ENCODE measurements around the gene MSMO1. TPM values are rescaled to one million over a fixed set of nuclear protein-coding genes. Genes with fewer than 3 reads are reported as not detected.

Gene MSMO1
- total RNA-seq, 1 donor from 2014 or later = 62.0 TPM

DNA sequence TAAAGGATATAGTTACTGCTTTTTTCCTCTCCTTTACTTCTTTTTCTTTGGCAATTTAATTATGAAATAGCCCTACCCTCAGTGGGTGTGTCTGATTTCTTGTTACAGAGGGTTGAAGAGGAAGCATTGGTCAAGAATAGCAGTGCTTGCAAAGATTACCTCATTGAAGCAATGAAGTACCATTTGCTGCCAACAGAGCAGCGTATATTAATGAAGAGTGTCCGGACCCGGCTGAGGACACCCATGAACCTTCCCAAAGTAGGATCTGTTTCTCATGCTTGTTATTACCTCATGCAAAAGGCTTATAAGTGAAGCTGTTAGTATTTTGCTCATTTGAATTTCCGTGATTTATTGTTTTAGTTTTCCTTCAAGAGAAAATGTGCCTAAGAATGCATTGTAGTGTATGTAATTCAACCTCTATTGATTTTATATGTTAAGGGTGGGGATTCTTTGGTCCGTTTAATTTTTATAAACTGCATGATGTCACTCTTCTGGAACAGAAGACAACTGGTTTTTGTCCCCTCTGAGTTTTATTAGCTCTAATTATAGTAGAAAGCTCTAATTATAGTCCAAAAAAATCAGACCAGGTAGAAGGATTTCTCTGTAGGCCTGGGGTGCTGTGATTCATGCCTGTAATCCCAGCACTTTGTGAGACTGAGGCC, 27.9 kb upstream of the MSMO1 start:
- no peaks in the 10 kb centered on the region for H3K9me3 Mint-ChIP-seq
- no peak overlapping the region for H3K27ac Mint-ChIP-seq

DNA sequence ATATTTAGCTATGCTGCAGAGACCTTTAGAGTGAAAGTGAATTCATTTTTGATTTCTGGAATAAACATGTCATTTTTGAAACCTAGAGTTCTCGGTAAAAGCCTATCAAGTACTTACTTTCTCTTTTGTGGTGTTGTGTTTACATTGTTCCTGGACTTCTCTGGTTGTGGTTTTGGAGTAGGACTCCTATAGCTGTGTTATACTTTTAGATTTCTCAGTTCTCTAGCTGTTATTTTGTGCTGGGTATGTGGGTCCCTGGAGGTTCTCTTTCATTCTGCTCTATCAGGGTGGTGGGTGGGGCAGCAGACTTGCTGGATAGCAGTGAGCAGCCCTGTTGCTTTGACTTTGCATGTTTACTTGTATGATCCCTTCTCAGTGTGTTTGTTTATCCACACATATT, 25.6 kb upstream of the MSMO1 start:
- no peaks in the 10 kb centered on the region for H3K27me3 Mint-ChIP-seq
- H3K27ac Mint-ChIP-seq = no peak overlapping the region
- no peaks in the 10 kb centered on the region for H3K9me3 Mint-ChIP-seq
- H3K36me3 Mint-ChIP-seq = peaks cover 15% of the 10 kb centered on the region
- TF ChIP-seq, protein P1, sequence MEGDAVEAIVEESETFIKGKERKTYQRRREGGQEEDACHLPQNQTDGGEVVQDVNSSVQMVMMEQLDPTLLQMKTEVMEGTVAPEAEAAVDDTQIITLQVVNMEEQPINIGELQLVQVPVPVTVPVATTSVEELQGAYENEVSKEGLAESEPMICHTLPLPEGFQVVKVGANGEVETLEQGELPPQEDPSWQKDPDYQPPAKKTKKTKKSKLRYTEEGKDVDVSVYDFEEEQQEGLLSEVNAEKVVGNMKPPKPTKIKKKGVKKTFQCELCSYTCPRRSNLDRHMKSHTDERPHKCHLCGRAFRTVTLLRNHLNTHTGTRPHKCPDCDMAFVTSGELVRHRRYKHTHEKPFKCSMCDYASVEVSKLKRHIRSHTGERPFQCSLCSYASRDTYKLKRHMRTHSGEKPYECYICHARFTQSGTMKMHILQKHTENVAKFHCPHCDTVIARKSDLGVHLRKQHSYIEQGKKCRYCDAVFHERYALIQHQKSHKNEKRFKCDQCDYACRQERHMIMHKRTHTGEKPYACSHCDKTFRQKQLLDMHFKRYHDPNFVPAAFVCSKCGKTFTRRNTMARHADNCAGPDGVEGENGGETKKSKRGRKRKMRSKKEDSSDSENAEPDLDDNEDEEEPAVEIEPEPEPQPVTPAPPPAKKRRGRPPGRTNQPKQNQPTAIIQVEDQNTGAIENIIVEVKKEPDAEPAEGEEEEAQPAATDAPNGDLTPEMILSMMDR (conservative IDR thresholded peaks at IDR 0.05) = no peak
- H3K4me1 Mint-ChIP-seq (ENCODE audit: unreplicated experiment) = peaks cover 6% of the 10 kb centered on the region
- no peak for DNase-seq (ENCODE audit: extremely low spot score, unreplicated experiment)
- H3K4me3 Mint-ChIP-seq = no peak overlapping the region

More for the DNA sequence above, 27.9 kb upstream of the MSMO1 start:
- Mint-ChIP-seq H3K36me3 (peaks cover 19% of the 10 kb centered on the region), H3K27me3 (no peaks in the 10 kb centered on the region), H3K4me3 (no peak overlapping the region), H3K4me1 (ENCODE audit: unreplicated experiment) (peaks cover 11% of the 10 kb centered on the region)
- DNase-seq (ENCODE audit: extremely low spot score, unreplicated experiment) = no peak
- TF ChIP-seq, protein P1 (conservative IDR thresholded peaks at IDR 0.05) = no peak

DNA sequence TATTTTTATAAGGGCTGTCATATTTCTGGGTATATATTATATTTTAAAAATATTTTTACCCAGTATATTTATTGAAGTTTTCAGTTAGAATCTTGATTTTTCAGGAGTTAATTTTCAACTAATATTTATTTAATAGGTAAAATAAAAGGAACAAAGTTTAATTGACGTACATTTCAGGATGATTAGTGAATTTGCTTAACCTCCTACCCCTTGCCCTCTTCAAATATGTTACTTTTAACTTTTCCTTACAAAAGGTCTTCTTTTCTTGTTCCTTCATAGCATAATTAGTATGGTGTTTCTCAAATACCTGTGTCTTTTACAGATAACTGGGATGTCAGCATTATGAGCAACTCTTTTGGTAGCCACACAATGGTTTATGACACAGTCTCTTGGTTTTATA, 24.8 kb upstream of the MSMO1 start:
- no peak overlapping the region for H3K4me3 Mint-ChIP-seq
- DNase-seq (ENCODE audit: extremely low spot score, unreplicated experiment) = no peak
- H3K36me3 Mint-ChIP-seq = peaks cover 15% of the 10 kb centered on the region
- no peaks in the 10 kb centered on the region for H3K9me3 Mint-ChIP-seq
- H3K4me1 Mint-ChIP-seq (ENCODE audit: unreplicated experiment) = peaks cover 6% of the 10 kb centered on the region
- H3K27me3 Mint-ChIP-seq = no peaks in the 10 kb centered on the region
- TF ChIP-seq, protein P1 (conservative IDR thresholded peaks at IDR 0.05) = no peak
- H3K27ac Mint-ChIP-seq = no peak overlapping the region

DNA sequence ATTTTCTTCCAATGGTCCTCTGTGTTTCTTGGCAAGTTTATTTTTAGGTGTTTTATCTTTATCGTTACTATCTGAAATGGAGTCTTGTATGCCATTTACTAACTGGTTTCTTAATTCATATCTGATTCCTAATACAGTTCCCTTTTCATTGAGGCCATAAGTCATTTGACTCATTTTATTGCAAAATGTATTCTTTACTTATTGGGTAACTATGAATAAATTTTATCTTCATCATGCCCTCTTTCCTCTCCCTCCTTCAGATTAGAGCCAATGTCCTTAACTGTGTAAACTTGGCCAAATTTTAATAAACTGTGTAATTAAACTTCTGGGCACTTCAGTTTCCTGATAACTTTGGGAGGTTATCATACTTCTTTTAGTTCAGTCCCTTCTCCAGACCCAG, 19.3 kb upstream of the MSMO1 start:
- H3K4me1 Mint-ChIP-seq (ENCODE audit: unreplicated experiment) = no peaks in the 10 kb centered on the region
- H3K36me3 Mint-ChIP-seq = peaks cover 4% of the 10 kb centered on the region
- no peak for DNase-seq (ENCODE audit: extremely low spot score, unreplicated experiment)
- no peak overlapping the region for H3K4me3 Mint-ChIP-seq
- H3K9me3 Mint-ChIP-seq = no peaks in the 10 kb centered on the region
- no peaks in the 10 kb centered on the region for H3K27me3 Mint-ChIP-seq
- TF ChIP-seq, protein P1 (conservative IDR thresholded peaks at IDR 0.05) = no peak
- H3K27ac Mint-ChIP-seq = no peak overlapping the region

DNA sequence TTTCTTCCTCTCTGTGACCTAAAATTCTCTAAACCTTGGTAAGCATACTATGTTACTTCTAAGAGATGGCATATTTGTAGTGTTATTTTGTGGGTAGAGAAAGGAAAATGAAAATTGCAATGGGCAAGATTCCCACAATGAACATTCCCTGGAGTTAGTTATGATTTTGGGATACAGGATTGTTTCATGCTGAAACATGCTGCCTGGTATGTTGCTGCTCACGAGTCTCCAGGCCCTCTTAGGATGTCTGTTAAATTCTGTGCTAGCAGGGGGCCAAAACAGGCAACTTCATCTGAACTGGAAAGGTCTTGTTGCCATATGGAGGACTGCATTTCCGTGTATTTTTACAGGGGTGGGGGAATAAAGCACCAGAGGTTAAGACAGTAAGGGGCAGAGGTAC, 18.9 kb upstream of the MSMO1 start:
- Mint-ChIP-seq H3K27ac (no peak overlapping the region), H3K4me3 (no peak overlapping the region), H3K27me3 (no peaks in the 10 kb centered on the region), H3K36me3 (peaks cover 4% of the 10 kb centered on the region), H3K9me3 (no peaks in the 10 kb centered on the region), H3K4me1 (ENCODE audit: unreplicated experiment) (no peaks in the 10 kb centered on the region)
- no peak for DNase-seq (ENCODE audit: extremely low spot score, unreplicated experiment)
- TF ChIP-seq, protein P1 (conservative IDR thresholded peaks at IDR 0.05) = no peak

Data from type B pancreatic cell (in vitro differentiated cells).